A673 (cell line): ENCODE data around the gene ATP5F1D.

Experiments
- EZH2 ChIP-seq: fragments of 200-600 bp; sonication (generic); IDR thresholded peaks from 2 replicates; pipeline ENCODE4 v1.6.1; 2017; ENCODE audit warnings: borderline replicate concordance, low read depth, mild to moderate bottlenecking, mixed read lengths, antibody characterized with exemption, low read length; ENCODE audit not compliant: poor library complexity, severe bottlenecking
- TF ChIP-seq, protein P1 (sequence below): fragments of 300-800, 200-600 bp; sonication (generic); conservative IDR thresholded peaks from 2 replicates; pipeline ENCODE4 v1.5.1; 2017; ENCODE audit warnings: low read depth, mild to moderate bottlenecking, antibody characterized with exemption, low read length, moderate library complexity, mixed read lengths

DNA sequence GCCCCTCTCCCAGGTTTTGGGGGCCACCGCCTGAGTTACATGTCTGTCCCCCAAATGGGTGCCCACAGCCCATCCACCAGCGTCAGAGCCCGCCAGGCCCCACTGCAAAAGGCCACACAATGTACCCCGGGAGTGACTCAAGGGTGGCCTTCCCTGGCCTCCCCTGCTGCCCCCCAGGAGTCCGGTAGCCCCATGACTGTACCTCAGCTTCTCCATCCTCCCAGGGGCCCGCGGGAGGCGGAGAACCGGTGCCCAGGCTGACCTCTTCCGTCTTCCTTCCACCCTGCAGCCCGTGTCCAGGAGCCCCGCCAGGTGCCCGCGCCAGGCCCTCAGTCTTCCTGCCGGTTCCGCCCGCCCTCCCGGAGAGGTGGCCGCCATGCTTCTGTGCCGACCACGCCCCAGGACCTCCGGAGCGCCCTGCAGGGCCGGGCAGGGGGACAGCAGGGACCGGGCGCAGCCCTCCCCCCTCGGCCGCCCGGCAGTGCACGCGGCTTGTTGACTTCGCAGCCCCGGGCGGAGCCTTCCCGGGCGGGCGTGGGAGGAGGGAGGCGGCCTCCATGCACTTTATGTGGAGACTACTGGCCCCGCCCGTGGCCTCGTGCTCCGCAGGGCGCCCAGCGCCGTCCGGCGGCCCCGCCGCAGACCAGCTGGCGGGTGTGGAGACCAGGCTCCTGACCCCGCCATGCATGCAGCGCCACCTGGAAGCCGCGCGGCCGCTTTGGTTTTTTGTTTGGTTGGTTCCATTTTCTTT lies 14.1 kb upstream of the ATP5F1D start:
- TF ChIP-seq, protein P1, sequence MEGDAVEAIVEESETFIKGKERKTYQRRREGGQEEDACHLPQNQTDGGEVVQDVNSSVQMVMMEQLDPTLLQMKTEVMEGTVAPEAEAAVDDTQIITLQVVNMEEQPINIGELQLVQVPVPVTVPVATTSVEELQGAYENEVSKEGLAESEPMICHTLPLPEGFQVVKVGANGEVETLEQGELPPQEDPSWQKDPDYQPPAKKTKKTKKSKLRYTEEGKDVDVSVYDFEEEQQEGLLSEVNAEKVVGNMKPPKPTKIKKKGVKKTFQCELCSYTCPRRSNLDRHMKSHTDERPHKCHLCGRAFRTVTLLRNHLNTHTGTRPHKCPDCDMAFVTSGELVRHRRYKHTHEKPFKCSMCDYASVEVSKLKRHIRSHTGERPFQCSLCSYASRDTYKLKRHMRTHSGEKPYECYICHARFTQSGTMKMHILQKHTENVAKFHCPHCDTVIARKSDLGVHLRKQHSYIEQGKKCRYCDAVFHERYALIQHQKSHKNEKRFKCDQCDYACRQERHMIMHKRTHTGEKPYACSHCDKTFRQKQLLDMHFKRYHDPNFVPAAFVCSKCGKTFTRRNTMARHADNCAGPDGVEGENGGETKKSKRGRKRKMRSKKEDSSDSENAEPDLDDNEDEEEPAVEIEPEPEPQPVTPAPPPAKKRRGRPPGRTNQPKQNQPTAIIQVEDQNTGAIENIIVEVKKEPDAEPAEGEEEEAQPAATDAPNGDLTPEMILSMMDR = no peak
- no peak for TF ChIP-seq EZH2
